IMR-90 (cell line): ENCODE results near the gene EIF5A. TPM values are rescaled to one million over a fixed set of nuclear protein-coding genes. Genes with fewer than 3 reads are reported as not detected.

ENCODE experiments used
- ATAC-seq: fragments of 200-7000 bp; cut with Tn5 transposase; 2 replicates; pipeline ENCODE4 v1.9.1; 2020; ENCODE audit warnings: low read depth, mild to moderate bottlenecking, moderate library complexity
- BruUV-seq: library from RNA; stranded (reverse); fragments of 400-500 nt; replicated peaks from 2 replicates; lab custom pipeline; 2021; lab: Mats Ljungman, UMichigan
- CTCF ChIA-PET: fragments of 300-600 bp; formaldehyde crosslinking; extraction: SDS; loops from one replicate; lab custom pipeline; 2021; ENCODE audit warnings: antibody characterized with exemption; lab: Yijun Ruan, JAX
- POLR2A ChIA-PET: fragments of 300-600 bp; sonication (Branson Sonifier 250); formaldehyde crosslinking; loops from one replicate; lab custom pipeline; 2022; ENCODE audit warnings: antibody characterized with exemption; ENCODE audit not compliant: unreplicated experiment; lab: Charles Lee
- DNase-seq: peaks from one replicate; pipeline ENCODE4 v3.0.0; 2013
- H2AFZ ChIP-seq: replicated peaks from 2 replicates; pipeline ENCODE3; 2013; ENCODE audit warnings: low read length, mild to moderate bottlenecking; ENCODE audit not compliant: poor library complexity
- H2AK5ac ChIP-seq: 2 replicates; pipeline ENCODE4 v1.6.1; 2013; ENCODE audit warnings: low read depth, low read length, inconsistent platforms
- H2AK9ac ChIP-seq: replicated peaks from 2 replicates; pipeline ENCODE3; 2013; ENCODE audit warnings: mild to moderate bottlenecking, low read depth, low read length, moderate library complexity; ENCODE audit not compliant: poor library complexity
- H2BK120ac ChIP-seq: 2 replicates; pipeline ENCODE4 v1.6.1; 2013; ENCODE audit warnings: low read depth, low read length, inconsistent platforms
- H2BK15ac ChIP-seq: 3 replicates; pipeline ENCODE4 v1.6.1; 2013; ENCODE audit warnings: low read depth, low read length, inconsistent platforms
- H2BK20ac ChIP-seq: 2 replicates; pipeline ENCODE4 v1.6.1; 2013; ENCODE audit warnings: low read depth, mild to moderate bottlenecking, inconsistent platforms, low read length, moderate library complexity
- H2BK5ac ChIP-seq: 2 replicates; pipeline ENCODE4 v1.6.1; 2013; ENCODE audit warnings: mild to moderate bottlenecking, low read depth, low read length, inconsistent platforms; ENCODE audit not compliant: poor library complexity, severe bottlenecking
- H3K14ac ChIP-seq: replicated peaks from 2 replicates; pipeline ENCODE4 v1.6.1; 2013; ENCODE audit warnings: low read depth, low read length, inconsistent platforms
- H3K18ac ChIP-seq: 2 replicates; pipeline ENCODE4 v1.6.1; 2013; ENCODE audit warnings: low read depth, low read length, control low read depth
- H3K23ac ChIP-seq: 2 replicates; pipeline ENCODE4 v1.6.1; 2013; ENCODE audit warnings: low read depth, low read length, inconsistent platforms
- H3K27ac ChIP-seq: 2 replicates; pipeline ENCODE4 v1.5.1; 2013; ENCODE audit warnings: mild to moderate bottlenecking, control low read depth, low read length; ENCODE audit not compliant: insufficient read depth
- H3K27me3 ChIP-seq: 2 replicates; pipeline ENCODE4 v1.6.1; 2013; ENCODE audit warnings: low read length; ENCODE audit not compliant: control insufficient read depth, insufficient read depth
- H3K36me3 ChIP-seq: 2 replicates; pipeline ENCODE4 v1.6.1; 2013; ENCODE audit warnings: low read length, mixed read lengths; ENCODE audit not compliant: control insufficient read depth, insufficient read depth
- H3K4ac ChIP-seq: 2 replicates; pipeline ENCODE4 v1.6.1; 2013; ENCODE audit warnings: low read depth, low read length, inconsistent platforms
- H3K4me1 ChIP-seq: 2 replicates; pipeline ENCODE4 v1.6.1; 2013; ENCODE audit warnings: low read length, mixed read lengths; ENCODE audit not compliant: control insufficient read depth, insufficient read depth
- H3K4me2 ChIP-seq: 2 replicates; pipeline ENCODE4 v1.6.1; 2013; ENCODE audit warnings: low read depth, mild to moderate bottlenecking, control low read depth, low read length, moderate library complexity
- H3K4me3 ChIP-seq: 2 replicates; pipeline ENCODE4 v1.5.1; 2013; ENCODE audit warnings: low read depth, mild to moderate bottlenecking, control low read depth, low read length, moderate library complexity; ENCODE audit not compliant: insufficient read depth
- H3K56ac ChIP-seq: 2 replicates; pipeline ENCODE4 v1.6.1; 2013; ENCODE audit warnings: low read length, inconsistent platforms; ENCODE audit not compliant: insufficient read depth; ENCODE audit errors: extremely low read depth
- H3K79me1 ChIP-seq, 2 experiments: 2 replicates each; pipeline ENCODE4 v1.6.1; 2013; ENCODE audit warnings: low read length in 2 of 2, inconsistent platforms in 1 of 2, low read depth in 1 of 2
- H3K9ac ChIP-seq: 2 replicates; pipeline ENCODE4 v1.6.1; 2013; ENCODE audit warnings: low read depth, low read length, control low read depth
- H3K9me1 ChIP-seq: 2 replicates; pipeline ENCODE4 v1.6.1; 2013; ENCODE audit warnings: low read length, inconsistent platforms; ENCODE audit not compliant: insufficient read depth
- H3K9me3 ChIP-seq: 2 replicates; pipeline ENCODE4 v1.6.1; 2013; ENCODE audit warnings: low read length; ENCODE audit not compliant: control insufficient read depth, insufficient read depth
- H4K20me1 ChIP-seq: 2 replicates; pipeline ENCODE4 v1.6.1; 2013; ENCODE audit warnings: low read length, inconsistent platforms; ENCODE audit not compliant: insufficient read depth
- H4K5ac ChIP-seq: 2 replicates; pipeline ENCODE4 v1.6.1; 2013; ENCODE audit warnings: mild to moderate bottlenecking, low read depth, low read length, control low read depth
- H4K8ac ChIP-seq, 2 experiments: 2 replicates each; pipeline ENCODE4 v1.6.1; 2013; ENCODE audit warnings: low read depth in 2 of 2, low read length in 2 of 2, control low read depth in 1 of 2, inconsistent platforms in 1 of 2
- H4K91ac ChIP-seq: 2 replicates; pipeline ENCODE4 v1.6.1; 2013; ENCODE audit warnings: low read depth, low read length, inconsistent platforms; ENCODE audit not compliant: insufficient read depth
- MAFK ChIP-seq: IDR thresholded peaks from 2 replicates; pipeline ENCODE4 v1.6.1; 2012; ENCODE audit warnings: low read depth, low read length, improper control_type of control experiment
- MXI1 ChIP-seq: IDR thresholded peaks from 2 replicates; pipeline ENCODE4 v1.6.1; 2012; ENCODE audit warnings: low read depth, mild to moderate bottlenecking, low read length, moderate library complexity, borderline replicate concordance
- WGBS, 2 experiments: methylation state at CpG; one replicate each; pipeline versions ENCODE4 v1.1.5 to v1.1.7; 2013; ENCODE audit warnings: missing lambda C conversion rate in 2 of 2; ENCODE audit not compliant: insufficient read length in 1 of 2; ENCODE audit errors: extremely low coverage in 2 of 2; 5-methylcytosine and 5-hydroxymethylcytosine counted together
- dilution Hi-C: fragments of 300-500 bp; cut with HindIII; formaldehyde crosslinking; loops from one replicate; pipeline ENCODE4 v1.14.3; 2018; ENCODE audit warnings: low sequenced_read_pairs; ENCODE audit not compliant: unreplicated experiment
- in situ Hi-C: fragments of 300-500 bp; cut with MboI; formaldehyde crosslinking; loops from 3 replicates; pipeline ENCODE4 v1.14.3; 2019; ENCODE audit warnings: low sequenced_read_pairs, inconsistent platforms, mixed read lengths
- intact Hi-C: fragments of 100-400 bp; cut with micrococcal nuclease; formaldehyde crosslinking; loops from 2 replicates; pipeline ENCODE4 v1.10.0; 2022
- polyA plus RNA-seq, 3 experiments: library from polyadenylated mRNA; depleted of rRNA; stranded (reverse); fragments of >200 nt; gene quantifications; 2 replicates each; pipeline ENCODE4 v1.2.3, GENCODE V29; 2012; ENCODE audit warnings: low replicate concordance in 1 of 3
- total RNA-seq: library from RNA; depleted of rRNA; stranded (reverse); fragments of >200 nt; gene quantifications from 2 replicates; pipeline ENCODE4 v1.2.3, GENCODE V29; 2012

EIF5A gene
- total and polyA plus RNA-seq, 2 of the 4 experiments (the other 2 are of a cell fraction) = 782 to 883 TPM

DNA sequence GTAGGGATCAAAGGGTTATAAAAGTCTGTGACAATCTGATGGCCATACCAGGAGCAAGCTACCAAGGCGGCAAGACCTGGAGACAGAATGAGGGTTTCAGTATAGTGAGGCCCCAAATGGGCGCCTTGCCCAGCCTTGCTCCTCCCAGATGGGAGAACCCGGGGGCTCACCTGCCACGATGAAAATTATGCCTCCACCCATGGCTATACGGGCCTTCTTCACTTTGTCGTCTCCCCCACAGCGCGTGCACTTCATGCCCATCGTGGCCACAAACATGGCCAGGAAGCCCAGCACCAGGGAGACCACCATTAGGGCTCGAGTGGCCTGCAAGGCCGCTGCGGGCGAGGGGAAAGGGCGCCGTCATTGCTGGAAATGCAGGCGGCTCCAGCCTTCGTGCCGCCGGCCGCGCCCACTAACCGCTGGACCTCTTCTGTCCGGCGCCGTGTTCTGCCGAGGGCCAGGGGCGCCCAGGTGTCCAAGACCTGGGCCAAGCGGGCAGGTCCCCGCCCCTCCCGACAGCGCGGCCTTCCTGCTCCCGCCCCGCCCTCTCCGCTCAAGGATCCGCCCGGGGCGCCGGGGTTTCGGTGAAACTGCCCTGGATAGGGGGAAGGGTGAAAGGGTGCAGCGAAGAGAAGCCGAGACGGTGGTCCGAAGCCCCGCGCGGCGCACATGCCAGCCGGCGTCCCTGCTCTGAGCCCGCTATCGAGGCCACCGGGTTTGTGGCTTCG is 46.6 kb upstream of the EIF5A start (continued):
- TF ChIP-seq MXI1 = no peak

- H2AK5ac ChIP-seq = peak overlapping the region; percentile 81
- peak overlapping the region; percentile 84 for H4K5ac ChIP-seq
- DNase-seq (no peak), ATAC-seq (peak; percentile 21)
- H2BK120ac ChIP-seq = peak overlapping the region; percentile 64
- H3K18ac ChIP-seq = no peak overlapping the region
- H3K9ac ChIP-seq = no peak overlapping the region
- POLR2A ChIA-PET = no interaction called here
- H4K91ac ChIP-seq = peak overlapping the region; percentile 37; the same call in 1 of the 2 replicates
- H3K27ac ChIP-seq = no peak overlapping the region
- TF ChIP-seq MAFK = no peak
- H3K56ac ChIP-seq = no peak overlapping the region
- intact Hi-C loops (no loop called here), dilution Hi-C loops (no loop called here), in situ Hi-C loops (no loop called here)
- BruUV-seq = no TSS peak
- peaks cover 10% of the 10 kb centered on the region for H3K9me1 ChIP-seq
- CTCF ChIA-PET = no interaction called here
- H3K23ac ChIP-seq = no peak overlapping the region
- H2BK20ac ChIP-seq = no peak overlapping the region
- peaks cover 13% of the 10 kb centered on the region; the same call in 1 of the 2 replicates for H3K27me3 ChIP-seq
- no peak overlapping the region for H2BK5ac ChIP-seq
- peak overlapping the region; percentile 82 for H3K4me2 ChIP-seq
- H3K4ac ChIP-seq = peak overlapping the region; percentile 68
- H2AFZ ChIP-seq = peak overlapping the region; percentile 87
- H3K4me3 ChIP-seq = peak overlapping the region; percentile 37
- H4K8ac ChIP-seq = peak overlapping the region; percentile 77 to 80; a peak in 3 of 4 replicates
- H4K20me1 ChIP-seq = no peaks in the 10 kb centered on the region
- no peaks in the 10 kb centered on the region for H3K9me3 ChIP-seq
- H3K36me3 ChIP-seq = peaks cover 23% of the 10 kb centered on the region
- H3K14ac ChIP-seq = no peak overlapping the region
- H3K79me1 ChIP-seq = peaks cover 0 to 2% of the 10 kb centered on the region in 2 experiments; a peak in 1 of 4 replicates
- 35% methylated on average over 28 of the region's 71 CpGs; no CpG with 5 or more reads in 1 of the 2 experiments for WGBS, 2 experiments
- H2AK9ac ChIP-seq = peak overlapping the region; percentile 66
- H3K4me1 ChIP-seq = peaks cover 9% of the 10 kb centered on the region
- H2BK15ac ChIP-seq = no peak overlapping the region
Observed at GRCh38 chr17:7261379-7262191, 45.8 kb upstream of the EIF5A start.
